ENCODE measurements around the gene ISG20. TPM values are rescaled to one million over a fixed set of nuclear protein-coding genes. Genes with fewer than 3 reads are reported as not detected.
"Not testable (repeated sequence)": the region's sequence is repeated elsewhere in the genome, so short reads cannot be mapped to it uniquely, and the experiment has no call there.

Gene ISG20
- total RNA-seq, 1 donor from 2014 or later = 383 TPM

DNA sequence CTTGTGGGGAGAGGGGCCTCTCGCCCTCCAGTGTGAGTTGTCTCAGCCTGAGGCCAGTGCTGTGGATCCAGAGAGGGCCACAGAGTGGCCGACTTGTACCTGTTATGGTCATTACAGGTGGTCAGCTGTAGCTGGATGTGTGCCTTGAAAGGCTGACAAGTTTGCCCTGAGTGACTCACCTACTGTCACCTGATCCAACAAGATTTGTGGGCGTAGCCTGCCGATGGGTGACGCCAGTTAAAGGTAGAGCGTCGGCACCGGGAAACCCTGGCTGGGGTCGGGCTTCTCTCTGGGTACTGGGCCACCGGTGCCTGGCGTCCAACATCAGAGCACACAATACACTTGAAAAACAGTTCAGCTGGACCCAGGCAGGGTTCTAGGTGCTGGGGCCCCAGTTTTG lies 2.8 kb upstream of the ISG20 start:
- peak; percentile 84 for DNase-seq (ENCODE audit: low spot score)

GRCh38 chr15:88636654-88637053 lies 2.2 kb upstream of the ISG20 start:
- DNase-seq (ENCODE audit: low spot score) = no peak

- no peak for DNase-seq (ENCODE audit: low spot score)
These were observed 1.4 kb upstream of the ISG20 start for GRCh38 chr15:88637436-88637835.

GRCh38 chr15:88637841-88638625 lies 783 bp upstream of the ISG20 start:
- no peak for DNase-seq (ENCODE audit: low spot score)

DNA sequence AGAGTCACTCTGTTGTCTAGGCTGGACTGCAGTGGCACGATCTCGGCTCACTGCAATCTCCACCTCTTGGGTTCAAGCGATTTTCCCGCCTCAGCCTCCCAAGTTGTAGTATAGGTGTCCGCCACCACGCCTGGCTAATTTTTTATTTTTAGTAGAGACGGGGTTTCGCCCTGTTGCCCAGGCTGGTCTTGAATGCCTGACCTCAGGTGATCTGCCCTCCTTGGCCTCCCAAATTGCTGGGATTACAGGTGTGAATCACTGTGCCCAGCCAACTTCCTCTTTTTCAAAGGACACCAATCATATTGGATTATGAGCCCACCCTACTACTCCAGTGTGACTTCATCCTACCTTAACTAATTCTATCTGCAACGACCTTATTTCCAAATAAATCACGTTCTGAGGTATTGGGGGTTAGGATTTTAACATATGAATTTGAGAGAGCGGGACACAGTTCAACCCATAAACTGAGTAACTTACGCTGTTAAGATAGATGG lies 3.2 kb downstream of the ISG20 start:
- no peak for DNase-seq (ENCODE audit: low spot score)

GRCh38 chr15:88642514-88642913 lies 3.7 kb downstream of the ISG20 start:
- not testable (repeated sequence) for DNase-seq (ENCODE audit: low spot score)

- DNase-seq (ENCODE audit: low spot score) = no peak
These were observed 5.9 kb downstream of the ISG20 start for GRCh38 chr15:88644741-88645140.

DNA sequence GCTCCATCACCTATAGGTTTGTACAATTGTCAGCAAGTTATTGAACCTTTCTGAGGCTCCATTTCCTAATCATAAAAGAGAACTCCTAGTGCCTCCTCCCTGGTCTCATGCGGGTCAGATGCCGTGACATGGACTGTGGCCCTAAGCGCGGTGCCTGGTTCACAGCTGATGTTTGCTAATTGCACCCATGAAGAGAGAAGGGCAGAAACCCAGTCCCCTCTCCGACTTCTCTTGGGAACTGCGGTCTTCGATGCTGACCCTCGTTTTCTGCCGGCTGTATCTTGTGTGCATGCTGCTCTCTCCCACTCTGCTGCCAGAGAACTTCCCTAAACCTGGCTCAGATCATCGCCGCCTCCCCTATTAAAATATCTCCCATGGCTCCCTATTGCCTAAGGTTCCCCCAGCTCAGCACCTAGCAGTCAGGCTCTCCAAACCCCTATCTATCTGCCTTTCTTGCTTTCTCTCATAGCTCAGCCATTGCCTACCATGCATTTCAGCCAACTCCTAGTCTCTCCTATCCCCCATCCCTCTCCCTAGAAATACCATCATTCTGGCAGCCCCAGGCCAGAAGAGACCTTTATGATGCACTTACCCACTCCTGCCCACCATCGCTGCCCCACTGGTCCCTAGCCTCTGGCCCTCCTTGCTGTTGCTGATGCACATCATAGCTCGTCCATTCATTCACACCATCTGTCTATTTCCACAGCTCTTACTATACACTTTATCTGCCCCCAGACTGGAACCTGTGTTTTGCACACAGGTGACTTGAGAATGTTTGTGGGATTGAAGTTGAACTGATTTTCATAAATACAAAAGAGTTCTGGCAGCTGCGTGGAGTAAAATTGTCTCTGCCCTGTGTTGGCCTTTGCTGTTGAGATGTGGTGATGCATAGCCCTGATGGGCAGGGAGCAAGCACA lies 6.6 kb downstream of the ISG20 start:
- no peak for DNase-seq (ENCODE audit: low spot score)

DNA sequence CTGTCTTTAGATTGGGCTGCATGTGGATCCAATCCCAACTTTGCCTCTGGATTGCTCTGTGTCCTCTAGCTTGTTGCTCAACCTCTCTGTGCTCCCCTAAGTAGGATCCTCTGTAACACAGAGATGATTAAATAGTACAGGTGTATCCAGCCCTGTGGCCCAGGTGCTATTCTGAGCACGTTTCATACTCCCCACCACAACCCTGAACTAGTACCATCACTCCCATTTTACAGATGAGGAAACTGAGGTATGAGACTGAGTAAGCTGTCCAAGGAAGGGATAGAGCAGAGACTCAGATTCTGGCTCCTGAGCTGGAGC lies 7.2 kb downstream of the ISG20 start:
- DNase-seq (ENCODE audit: low spot score) = peak; percentile 3

DNA sequence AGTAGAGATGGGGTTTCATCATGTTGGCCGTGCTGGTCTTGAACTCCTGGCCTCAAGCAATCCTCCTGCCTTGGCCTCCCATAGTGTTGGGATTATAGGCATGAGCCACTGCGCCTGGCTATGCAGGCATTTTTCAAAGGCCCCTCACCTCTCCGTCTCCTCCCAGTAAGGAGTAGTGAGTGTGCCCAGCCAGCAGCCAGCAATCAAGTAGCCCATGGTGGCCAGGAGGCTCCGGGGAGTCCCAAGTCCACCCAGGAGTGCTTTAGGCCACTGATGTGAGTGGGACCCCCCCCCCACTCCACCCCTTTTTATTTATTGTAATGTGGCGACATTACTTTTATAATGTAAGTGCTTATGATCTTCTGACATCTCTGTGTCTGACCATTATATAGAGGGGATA lies 8.1 kb downstream of the ISG20 start:
- peak; percentile 8 for DNase-seq (ENCODE audit: low spot score)

GRCh38 chr15:88647351-88648105 lies 8.7 kb downstream of the ISG20 start:
- DNase-seq (ENCODE audit: low spot score) = peak; percentile 89

DNA sequence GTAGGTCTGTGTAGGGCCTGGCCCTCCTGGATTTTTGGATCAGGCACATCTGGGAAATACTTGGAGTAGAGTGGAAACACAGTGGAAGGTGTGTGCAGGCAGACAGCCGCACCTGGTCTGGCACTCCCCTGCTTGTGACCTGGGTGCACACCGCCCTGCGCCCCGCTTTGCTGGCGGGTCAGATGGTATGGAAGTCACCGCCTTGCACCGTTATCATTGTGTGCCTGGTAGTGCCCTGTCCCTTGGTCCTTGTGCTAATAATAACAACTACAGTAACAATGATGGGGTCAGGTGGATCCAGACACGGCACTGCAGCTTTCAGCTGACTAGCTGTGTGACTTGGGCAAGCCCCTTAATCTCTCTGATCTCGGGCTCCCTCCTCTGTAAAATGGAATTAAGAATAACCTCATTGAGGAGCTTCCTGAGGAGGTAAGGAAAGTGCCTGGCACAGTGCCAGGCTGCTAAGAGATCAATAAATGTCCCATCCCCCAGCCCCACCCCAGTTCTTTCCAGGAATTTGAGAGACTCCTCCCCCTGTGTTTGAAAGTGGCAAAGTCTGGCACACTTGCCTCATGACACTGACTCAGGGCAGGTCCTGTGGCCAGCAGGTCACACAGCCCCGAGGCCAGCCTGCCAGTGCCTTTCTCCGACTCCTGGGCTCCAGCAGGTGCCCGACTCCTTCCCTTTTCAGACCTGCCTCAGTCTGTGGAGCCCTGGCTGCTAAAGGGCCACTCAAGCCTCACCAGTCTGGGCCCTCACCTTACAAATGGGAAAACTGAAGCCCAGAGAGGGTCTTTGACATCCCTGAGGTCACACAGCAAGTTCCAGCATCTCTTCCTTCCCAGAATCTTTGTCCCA lies 9.8 kb downstream of the ISG20 start:
- DNase-seq (ENCODE audit: low spot score) = peak; percentile 90

GRCh38 chr15:88649286-88649733 lies 10.5 kb downstream of the ISG20 start:
- DNase-seq (ENCODE audit: low spot score) = no peak

GRCh38 chr15:88649753-88650551 lies 11.1 kb downstream of the ISG20 start:
- DNase-seq (ENCODE audit: low spot score) = no peak

GRCh38 chr15:88650556-88650955 lies 11.7 kb downstream of the ISG20 start:
- no peak for DNase-seq (ENCODE audit: low spot score)

- no peak for DNase-seq (ENCODE audit: low spot score)
These were observed 12.4 kb downstream of the ISG20 start for GRCh38 chr15:88651136-88651732.

- no peak for DNase-seq (ENCODE audit: low spot score)
These were observed 13.2 kb downstream of the ISG20 start for GRCh38 chr15:88651971-88652370.

DNA sequence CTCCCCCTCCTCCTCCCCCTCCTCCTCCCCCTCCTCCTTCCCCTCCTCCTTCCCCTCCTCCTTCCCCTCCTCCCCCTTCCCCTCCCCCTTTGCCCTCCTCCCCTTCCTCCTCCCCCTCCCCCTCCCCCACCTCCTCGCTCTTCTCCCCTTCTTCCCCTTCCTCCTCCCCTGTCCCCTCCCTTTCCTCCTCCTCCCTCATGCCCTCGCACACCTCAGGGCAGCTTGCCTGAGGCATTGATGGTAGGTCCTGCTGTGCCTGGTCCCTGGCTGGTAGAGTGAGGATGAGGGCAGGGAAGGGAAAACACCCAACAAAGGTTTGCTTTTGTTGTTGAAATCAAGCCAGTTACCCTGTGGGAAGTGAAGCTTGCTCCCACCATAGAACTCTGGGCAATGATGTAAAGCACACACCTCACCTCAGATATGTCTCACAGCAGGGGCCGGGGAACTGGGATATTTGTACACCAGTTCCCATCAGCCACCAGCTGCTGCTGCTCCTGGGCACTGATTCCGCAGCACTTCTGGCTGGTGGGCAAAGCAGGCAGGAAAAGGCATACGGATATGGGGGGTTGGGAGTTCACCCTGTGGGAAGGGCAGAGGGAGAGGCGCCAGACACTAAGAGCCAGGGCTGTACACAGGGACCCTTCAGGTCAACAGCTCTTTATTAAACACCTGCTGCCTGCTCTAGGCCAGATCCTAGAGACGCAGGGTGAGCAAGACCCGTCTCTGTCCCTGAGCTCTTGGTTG lies 13.8 kb downstream of the ISG20 start:
- no peak for DNase-seq (ENCODE audit: low spot score)

Data from mucosa of gallbladder (tissue), 1 donor.